RWPE2 (cell line): ENCODE results near the gene FBXO11.

Source experiments
- ATAC-seq: fragments of 200-7000 bp; cut with Tn5 transposase; 3 replicates; pipeline ENCODE4 v1.9.1; 2021; ENCODE audit warnings: low read depth
- DNase-seq: peaks from one replicate; pipeline ENCODE4 v3.0.0-alpha.2; 2020; ENCODE audit warnings: low spot score
- H3K27ac ChIP-seq: fragments of 450-650 bp; 2 replicates; pipeline ENCODE4 v1.5.1; 2017; ENCODE audit warnings: mild to moderate bottlenecking; ENCODE audit not compliant: poor library complexity, severe bottlenecking
- H3K27me3 ChIP-seq: fragments of 250-450 bp; sonication (Bioruptor Pico); 2 replicates; pipeline ENCODE4 v1.5.1; 2021; ENCODE audit warnings: mild to moderate bottlenecking, moderate library complexity; ENCODE audit not compliant: insufficient read depth, poor library complexity, severe bottlenecking
- H3K36me3 ChIP-seq: fragments of 250-450 bp; sonication (Bioruptor Pico); 2 replicates; pipeline ENCODE4 v1.5.1; 2020; ENCODE audit warnings: low read depth, mild to moderate bottlenecking, moderate library complexity
- H3K4me1 ChIP-seq: fragments of 250-450 bp; sonication (Bioruptor Pico); 2 replicates; pipeline ENCODE4 v1.5.1; 2021; ENCODE audit warnings: mild to moderate bottlenecking, moderate library complexity; ENCODE audit not compliant: insufficient read depth, poor library complexity, severe bottlenecking
- H3K4me3 ChIP-seq: fragments of 250-450 bp; sonication (Bioruptor Pico); 2 replicates; pipeline ENCODE4 v1.5.1; 2021; ENCODE audit warnings: mild to moderate bottlenecking, moderate library complexity; ENCODE audit not compliant: severe bottlenecking
- H3K9me3 ChIP-seq: fragments of 250-450 bp; sonication (Bioruptor Pico); 2 replicates; pipeline ENCODE4 v1.5.1; 2021; ENCODE audit warnings: mild to moderate bottlenecking, moderate library complexity; ENCODE audit not compliant: severe bottlenecking
- TF ChIP-seq, protein P1 (sequence below): fragments of 450-650 bp; IDR thresholded peaks from one replicate; pipeline ENCODE4 v1.5.1; 2017; ENCODE audit warnings: mild to moderate bottlenecking, moderate library complexity; ENCODE audit not compliant: poor library complexity, severe bottlenecking

FBXO11 gene

DNA sequence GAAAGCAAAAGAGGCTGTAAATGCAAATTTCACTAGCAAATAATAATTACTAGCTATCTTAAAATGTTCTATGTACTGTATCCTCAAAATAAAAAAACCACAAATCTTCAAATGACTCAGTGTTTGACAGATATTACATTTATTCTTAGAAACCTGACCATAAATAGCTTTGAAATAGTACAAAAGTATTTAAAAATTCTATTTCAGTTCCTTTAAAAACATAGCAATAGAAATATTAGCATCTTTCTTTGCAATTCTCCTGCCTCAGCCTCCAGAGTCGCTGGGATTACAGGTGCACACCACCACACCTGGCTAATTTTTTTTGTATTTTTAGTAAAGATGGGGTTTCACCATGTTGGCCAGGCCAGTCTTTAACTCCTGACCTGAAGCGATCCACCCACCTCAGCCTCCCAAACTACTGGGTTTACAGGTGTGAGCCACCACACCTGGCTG lies 72.8 kb downstream of the FBXO11 start:
- Histone ChIP-seq H3K27me3 (no peaks in the 10 kb centered on the region), H3K27ac (no peak overlapping the region), H3K9me3 (no peaks in the 10 kb centered on the region), H3K36me3 (peaks cover 93% of the 10 kb centered on the region), H3K4me1 (no peaks in the 10 kb centered on the region), H3K4me3 (no peak overlapping the region)
- TF ChIP-seq, protein P1, sequence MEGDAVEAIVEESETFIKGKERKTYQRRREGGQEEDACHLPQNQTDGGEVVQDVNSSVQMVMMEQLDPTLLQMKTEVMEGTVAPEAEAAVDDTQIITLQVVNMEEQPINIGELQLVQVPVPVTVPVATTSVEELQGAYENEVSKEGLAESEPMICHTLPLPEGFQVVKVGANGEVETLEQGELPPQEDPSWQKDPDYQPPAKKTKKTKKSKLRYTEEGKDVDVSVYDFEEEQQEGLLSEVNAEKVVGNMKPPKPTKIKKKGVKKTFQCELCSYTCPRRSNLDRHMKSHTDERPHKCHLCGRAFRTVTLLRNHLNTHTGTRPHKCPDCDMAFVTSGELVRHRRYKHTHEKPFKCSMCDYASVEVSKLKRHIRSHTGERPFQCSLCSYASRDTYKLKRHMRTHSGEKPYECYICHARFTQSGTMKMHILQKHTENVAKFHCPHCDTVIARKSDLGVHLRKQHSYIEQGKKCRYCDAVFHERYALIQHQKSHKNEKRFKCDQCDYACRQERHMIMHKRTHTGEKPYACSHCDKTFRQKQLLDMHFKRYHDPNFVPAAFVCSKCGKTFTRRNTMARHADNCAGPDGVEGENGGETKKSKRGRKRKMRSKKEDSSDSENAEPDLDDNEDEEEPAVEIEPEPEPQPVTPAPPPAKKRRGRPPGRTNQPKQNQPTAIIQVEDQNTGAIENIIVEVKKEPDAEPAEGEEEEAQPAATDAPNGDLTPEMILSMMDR: no peak
- ATAC-seq (no peak), DNase-seq (no peak)

DNA sequence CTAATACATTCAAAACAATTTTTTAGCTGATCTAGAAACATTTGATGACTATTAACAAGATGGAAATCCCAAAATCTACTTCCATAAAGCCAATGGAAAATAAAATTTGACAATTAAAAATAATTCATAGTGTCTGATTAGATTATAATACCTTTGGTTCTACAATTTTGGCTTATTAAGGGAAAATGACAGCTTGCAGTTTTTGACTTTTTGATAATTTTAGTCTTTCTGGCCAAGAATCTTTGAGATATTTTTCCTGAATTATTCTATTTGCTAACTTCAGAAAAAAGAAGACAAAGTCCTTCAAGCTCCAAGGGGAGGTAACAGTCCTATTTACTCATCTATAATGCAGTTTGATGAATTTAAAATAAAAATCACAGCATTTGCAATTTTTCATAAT lies 83.8 kb downstream of the FBXO11 start:
- Histone ChIP-seq H3K9me3 (no peaks in the 10 kb centered on the region), H3K27me3 (no peaks in the 10 kb centered on the region), H3K4me3 (no peak overlapping the region), H3K27ac (no peak overlapping the region), H3K36me3 (peaks cover 72% of the 10 kb centered on the region), H3K4me1 (peaks cover 10% of the 10 kb centered on the region)
- TF ChIP-seq, protein P1: no peak
- ATAC-seq (no peak), DNase-seq (no peak)

DNA sequence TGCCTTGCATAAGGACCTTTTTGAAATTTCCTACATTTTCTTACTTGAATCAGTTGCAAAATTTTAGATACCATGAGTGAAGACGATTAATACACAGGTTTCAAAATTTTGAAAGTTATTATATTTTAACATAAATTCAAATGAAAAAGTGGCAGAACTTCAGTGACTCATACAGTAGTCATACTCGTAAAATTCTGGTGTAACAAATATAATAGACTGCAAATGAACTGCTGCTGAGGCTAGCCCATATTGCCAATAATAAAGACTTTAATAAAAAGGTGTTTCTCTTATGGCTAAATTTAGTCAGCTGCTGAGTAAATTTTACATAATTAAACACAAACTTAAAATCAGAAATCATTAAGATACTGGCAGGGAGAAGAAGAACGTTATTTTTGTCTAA lies 86.5 kb downstream of the FBXO11 start:
- DNase-seq (no peak), ATAC-seq (peak; percentile 68; the same call in 2 of the 3 replicates)
- Histone ChIP-seq H3K27ac (peak overlapping the region; percentile 13), H3K36me3 (peaks cover 75% of the 10 kb centered on the region), H3K4me1 (peaks cover 10% of the 10 kb centered on the region), H3K27me3 (no peaks in the 10 kb centered on the region), H3K4me3 (no peak overlapping the region), H3K9me3 (no peaks in the 10 kb centered on the region)
- TF ChIP-seq, protein P1: no peak

DNA sequence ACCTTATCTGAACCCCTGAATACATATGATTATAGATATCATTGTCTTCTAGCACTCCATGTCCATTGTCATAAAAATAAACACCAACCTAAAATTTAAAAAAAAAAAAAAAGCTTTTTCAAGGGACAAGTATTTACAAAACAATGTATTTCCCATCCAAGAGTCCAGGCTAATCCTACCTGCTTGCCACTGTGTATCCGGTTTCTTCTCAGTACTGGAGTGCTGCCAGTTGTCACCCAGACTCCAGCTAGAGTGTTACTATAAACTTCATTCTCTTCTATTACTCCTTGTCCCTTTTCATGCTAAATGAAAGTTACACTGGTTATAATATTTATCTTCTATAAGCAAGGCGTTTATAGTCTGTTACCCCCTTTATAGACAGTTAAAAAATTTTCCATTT lies 87.5 kb downstream of the FBXO11 start:
- Histone ChIP-seq H3K9me3 (no peaks in the 10 kb centered on the region), H3K4me1 (peaks cover 10% of the 10 kb centered on the region), H3K27ac (no peak overlapping the region), H3K4me3 (no peak overlapping the region), H3K36me3 (peaks cover 73% of the 10 kb centered on the region), H3K27me3 (no peaks in the 10 kb centered on the region)
- TF ChIP-seq, protein P1: no peak
- ATAC-seq: no peak
- DNase-seq: no peak

DNA sequence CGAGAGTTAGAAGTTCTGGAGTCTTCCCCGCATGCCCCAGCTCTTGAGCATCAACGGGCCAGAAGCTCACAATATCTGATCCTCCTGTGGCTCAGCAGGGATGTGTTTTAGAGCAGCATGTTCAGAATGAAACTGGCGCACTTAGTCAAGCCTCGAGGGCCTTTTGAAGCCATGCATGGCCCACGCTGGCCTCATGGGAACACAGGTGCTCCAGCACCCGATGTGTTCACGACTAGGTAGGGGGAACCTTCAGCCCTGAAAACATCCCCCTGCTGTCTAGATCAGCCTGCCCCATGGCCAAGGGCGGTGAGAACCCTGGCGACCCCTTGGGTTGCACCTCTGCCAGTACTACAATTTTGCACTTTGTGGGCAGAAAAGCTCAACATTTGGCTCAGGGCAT lies 90.5 kb downstream of the FBXO11 start:
- ATAC-seq: no peak
- peaks cover 78% of the 10 kb centered on the region for H3K36me3 ChIP-seq
- no peak overlapping the region for H3K4me3 ChIP-seq

More for the DNA sequence above, 90.5 kb downstream of the FBXO11 start:
- no peaks in the 10 kb centered on the region for H3K9me3 ChIP-seq
- peaks cover 8% of the 10 kb centered on the region for H3K4me1 ChIP-seq
- TF ChIP-seq, protein P1: no peak
- H3K27me3 ChIP-seq: no peaks in the 10 kb centered on the region
- no peak overlapping the region for H3K27ac ChIP-seq
- no peak for DNase-seq
